ENCODE measurements around the gene GPR146. TPM values are rescaled to one million over a fixed set of nuclear protein-coding genes. Genes with fewer than 3 reads are reported as not detected.
"Not testable (repeated sequence)": the region's sequence is repeated elsewhere in the genome, so short reads cannot be mapped to it uniquely, and the experiment has no call there.

The GPR146 gene
- polyA plus RNA-seq, 1 experiment: 0.69 TPM

GRCh38 chr7:1068619-1069018 lies 24.3 kb downstream of the GPR146 start:
- Histone ChIP-seq H3K4me3 (ENCODE audit: low read depth, low read length) (no peak overlapping the region), H3K27me3 (ENCODE audit: control insufficient read depth, insufficient read depth, low read length) (no peaks in the 10 kb centered on the region), H3K27ac (ENCODE audit: low read depth, low read length) (no peak overlapping the region), H3K9me3 (ENCODE audit: control insufficient read depth, insufficient read depth, low read length) (peaks cover 14% of the 10 kb centered on the region; the same call in 1 of the 2 replicates)
- DNase-seq (ENCODE audit: low read depth, low spot score): no peak
- CTCF ChIA-PET: interaction anchor here (5.2 kb wide), 1 partner anchor 75 kb away, joined by 182 read pairs; no protein-coding TSS in a partner anchor
- TF ChIP-seq, protein P1, sequence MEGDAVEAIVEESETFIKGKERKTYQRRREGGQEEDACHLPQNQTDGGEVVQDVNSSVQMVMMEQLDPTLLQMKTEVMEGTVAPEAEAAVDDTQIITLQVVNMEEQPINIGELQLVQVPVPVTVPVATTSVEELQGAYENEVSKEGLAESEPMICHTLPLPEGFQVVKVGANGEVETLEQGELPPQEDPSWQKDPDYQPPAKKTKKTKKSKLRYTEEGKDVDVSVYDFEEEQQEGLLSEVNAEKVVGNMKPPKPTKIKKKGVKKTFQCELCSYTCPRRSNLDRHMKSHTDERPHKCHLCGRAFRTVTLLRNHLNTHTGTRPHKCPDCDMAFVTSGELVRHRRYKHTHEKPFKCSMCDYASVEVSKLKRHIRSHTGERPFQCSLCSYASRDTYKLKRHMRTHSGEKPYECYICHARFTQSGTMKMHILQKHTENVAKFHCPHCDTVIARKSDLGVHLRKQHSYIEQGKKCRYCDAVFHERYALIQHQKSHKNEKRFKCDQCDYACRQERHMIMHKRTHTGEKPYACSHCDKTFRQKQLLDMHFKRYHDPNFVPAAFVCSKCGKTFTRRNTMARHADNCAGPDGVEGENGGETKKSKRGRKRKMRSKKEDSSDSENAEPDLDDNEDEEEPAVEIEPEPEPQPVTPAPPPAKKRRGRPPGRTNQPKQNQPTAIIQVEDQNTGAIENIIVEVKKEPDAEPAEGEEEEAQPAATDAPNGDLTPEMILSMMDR (IDR thresholded peaks at IDR 0.05; ENCODE audit: low read depth, low read length): no peak
- POLR2A ChIA-PET: no interaction called here

DNA sequence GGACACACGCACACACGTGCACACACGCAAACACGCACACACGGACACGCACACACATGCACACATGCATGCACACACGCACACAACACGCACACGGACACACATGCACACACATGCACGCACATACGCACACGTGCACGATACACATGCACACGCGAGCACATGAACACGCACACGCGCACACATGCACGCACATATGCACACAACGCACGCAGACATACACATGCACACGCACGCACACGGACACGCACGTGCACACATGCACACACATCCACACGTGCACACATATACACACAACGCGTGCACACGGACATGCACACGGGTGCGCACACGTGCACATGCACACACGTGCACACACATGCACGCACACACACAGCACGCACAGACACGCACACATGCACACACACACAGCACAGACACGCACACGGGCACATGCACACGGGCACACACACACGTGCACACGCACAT lies 26.2 kb downstream of the GPR146 start:
- Histone ChIP-seq H3K27me3 (ENCODE audit: control insufficient read depth, insufficient read depth, low read length) (no peaks in the 10 kb centered on the region), H3K4me3 (ENCODE audit: low read depth, low read length) (no peak overlapping the region), H3K9me3 (ENCODE audit: control insufficient read depth, insufficient read depth, low read length) (peaks cover 14% of the 10 kb centered on the region; the same call in 1 of the 2 replicates), H3K27ac (ENCODE audit: low read depth, low read length) (no peak overlapping the region)
- DNase-seq (ENCODE audit: low read depth, low spot score): no peak
- ChIA-PET CTCF (no interaction called here), POLR2A (no interaction called here)
- TF ChIP-seq, protein P1 (IDR thresholded peaks at IDR 0.05; ENCODE audit: low read depth, low read length): no peak

GRCh38 chr7:1071731-1072254 lies 27.4 kb downstream of the GPR146 start:
- TF ChIP-seq, protein P1 (IDR thresholded peaks at IDR 0.05; ENCODE audit: low read depth, low read length): no peak
- no peak overlapping the region for H3K4me3 ChIP-seq (ENCODE audit: low read depth, low read length)
- no peak overlapping the region for H3K27ac ChIP-seq (ENCODE audit: low read depth, low read length)
- POLR2A ChIA-PET: no interaction called here
- H3K27me3 ChIP-seq (ENCODE audit: control insufficient read depth, insufficient read depth, low read length): no peaks in the 10 kb centered on the region
- no peak for DNase-seq (ENCODE audit: low read depth, low spot score)
- CTCF ChIA-PET: interaction anchor here (0.9 to 1.5 kb wide), 2 partner anchors 16 to 79 kb away, joined by 3 to 8 read pairs; no protein-coding TSS in a partner anchor
- H3K9me3 ChIP-seq (ENCODE audit: control insufficient read depth, insufficient read depth, low read length): peaks cover 14% of the 10 kb centered on the region; the same call in 1 of the 2 replicates

- TF ChIP-seq, protein P1 (IDR thresholded peaks at IDR 0.05; ENCODE audit: low read depth, low read length): no peak
- DNase-seq (ENCODE audit: low read depth, low spot score): no peak
- H3K9me3 ChIP-seq (ENCODE audit: control insufficient read depth, insufficient read depth, low read length): peaks cover 14% of the 10 kb centered on the region; the same call in 1 of the 2 replicates
- CTCF ChIA-PET: interaction anchor here (0.9 to 1.5 kb wide), 2 partner anchors 13 to 80 kb away, joined by 5 to 8 read pairs; no protein-coding TSS in a partner anchor
- no peak overlapping the region for H3K27ac ChIP-seq (ENCODE audit: low read depth, low read length)
- POLR2A ChIA-PET: interaction anchor here (0.6 kb wide), 1 partner anchor 123 kb away, joined by 4 read pairs; no protein-coding TSS in a partner anchor
- no peak overlapping the region for H3K4me3 ChIP-seq (ENCODE audit: low read depth, low read length)
- H3K27me3 ChIP-seq (ENCODE audit: control insufficient read depth, insufficient read depth, low read length): no peaks in the 10 kb centered on the region
Observed at GRCh38 chr7:1073142-1073977, 29.0 kb downstream of the GPR146 start.

DNA sequence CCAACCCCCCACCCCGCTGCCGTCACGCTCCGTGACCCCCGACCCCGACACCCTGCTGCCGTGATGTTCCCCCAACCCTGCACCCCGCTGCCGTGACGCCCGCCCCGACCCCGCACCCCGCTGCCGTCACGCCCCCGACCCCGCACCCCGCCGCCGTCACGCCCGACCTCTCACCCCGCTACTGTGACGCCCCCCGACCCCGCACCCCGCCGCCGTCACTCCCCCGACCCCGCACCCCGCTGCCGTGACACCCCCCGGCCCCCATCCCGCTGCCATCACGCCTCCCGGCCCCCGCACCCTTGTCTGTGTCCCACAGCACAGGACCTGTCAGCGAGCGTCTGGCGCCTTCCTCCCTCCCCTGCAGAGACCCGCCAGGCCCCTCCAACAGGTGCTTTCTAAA lies 29.7 kb downstream of the GPR146 start:
- H3K27ac ChIP-seq (ENCODE audit: low read depth, low read length); POLR2A ChIA-PET; H3K27me3 ChIP-seq (ENCODE audit: control insufficient read depth, insufficient read depth, low read length); DNase-seq (ENCODE audit: low read depth, low spot score); H3K4me3 ChIP-seq (ENCODE audit: low read depth, low read length): not testable (repeated sequence)
- peaks cover 14% of the 10 kb centered on the region; the same call in 1 of the 2 replicates for H3K9me3 ChIP-seq (ENCODE audit: control insufficient read depth, insufficient read depth, low read length)
- CTCF ChIA-PET: interaction anchor here (1.7 kb wide), 1 partner anchor 8 kb away, joined by 6 read pairs; no protein-coding TSS in a partner anchor
